HG03039 (cell line): ENCODE data around the gene OR10A6.

Experiments used
- ATAC-seq: cut with Tn5 transposase; IDR thresholded peaks from one replicate; pipeline ENCODE4 v1.9.1; 2021; ENCODE audit warnings: mild to moderate bottlenecking, moderate library complexity; ENCODE audit not compliant: unreplicated experiment

The OR10A6 gene, protein sequence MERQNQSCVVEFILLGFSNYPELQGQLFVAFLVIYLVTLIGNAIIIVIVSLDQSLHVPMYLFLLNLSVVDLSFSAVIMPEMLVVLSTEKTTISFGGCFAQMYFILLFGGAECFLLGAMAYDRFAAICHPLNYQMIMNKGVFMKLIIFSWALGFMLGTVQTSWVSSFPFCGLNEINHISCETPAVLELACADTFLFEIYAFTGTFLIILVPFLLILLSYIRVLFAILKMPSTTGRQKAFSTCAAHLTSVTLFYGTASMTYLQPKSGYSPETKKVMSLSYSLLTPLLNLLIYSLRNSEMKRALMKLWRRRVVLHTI

DNA sequence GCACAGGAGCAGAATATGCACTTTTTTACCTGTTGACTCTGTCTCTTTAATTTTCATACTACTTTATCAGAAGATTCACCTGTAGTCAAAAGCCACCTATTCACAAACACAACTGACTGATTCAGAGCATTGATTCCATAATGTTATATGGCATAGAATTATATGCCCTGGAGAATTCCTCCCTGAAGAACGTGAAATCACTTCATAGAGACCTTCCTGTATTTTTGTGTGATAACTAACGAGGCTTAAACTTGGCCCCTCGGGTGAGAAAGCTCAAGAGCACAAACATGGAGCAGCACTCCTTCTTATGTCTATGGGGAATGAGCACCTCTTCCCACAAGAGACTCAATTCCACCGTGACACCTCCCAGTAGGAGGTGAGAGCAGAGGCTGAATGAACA, at the start of gene OR10A6:
TSS of gene OR10A6 (minus strand) at position 101 of the 400 bp plus-strand sequence. CDS start 2,606 bp downstream, outside the sequence.
- no peak for ATAC-seq

DNA sequence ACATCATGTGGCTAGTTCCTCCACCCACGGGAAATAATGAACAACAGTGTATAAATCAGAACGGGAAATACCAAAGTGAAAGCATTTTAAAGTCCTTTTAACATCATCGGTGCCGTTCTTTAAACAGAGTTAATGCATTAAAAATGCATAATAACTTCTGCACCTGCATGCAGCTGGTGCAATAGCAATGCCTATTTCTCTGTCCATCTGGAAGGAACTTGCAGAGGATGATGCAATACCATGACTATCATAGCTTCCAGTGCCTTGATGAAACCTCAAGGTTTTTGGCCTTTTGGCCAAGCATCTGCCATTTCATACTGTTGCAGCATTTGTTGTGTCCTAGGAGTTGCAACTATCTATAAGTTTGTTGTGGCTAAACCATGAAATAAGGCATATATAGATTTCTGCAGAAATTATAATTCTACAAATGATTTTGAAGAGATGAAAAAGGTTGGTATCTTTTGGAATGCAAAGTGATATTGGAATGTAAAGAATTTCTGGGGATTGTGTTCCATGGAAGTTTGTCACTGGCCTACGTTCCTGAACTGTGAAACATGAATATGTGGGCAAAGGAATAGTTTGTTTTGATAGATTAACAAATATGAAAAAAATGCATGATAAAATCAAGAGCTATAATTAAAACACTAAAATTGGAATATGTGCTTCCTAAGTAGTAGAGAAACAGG, 46.3 kb upstream of the OR10A6 start:
- no peak for ATAC-seq

DNA sequence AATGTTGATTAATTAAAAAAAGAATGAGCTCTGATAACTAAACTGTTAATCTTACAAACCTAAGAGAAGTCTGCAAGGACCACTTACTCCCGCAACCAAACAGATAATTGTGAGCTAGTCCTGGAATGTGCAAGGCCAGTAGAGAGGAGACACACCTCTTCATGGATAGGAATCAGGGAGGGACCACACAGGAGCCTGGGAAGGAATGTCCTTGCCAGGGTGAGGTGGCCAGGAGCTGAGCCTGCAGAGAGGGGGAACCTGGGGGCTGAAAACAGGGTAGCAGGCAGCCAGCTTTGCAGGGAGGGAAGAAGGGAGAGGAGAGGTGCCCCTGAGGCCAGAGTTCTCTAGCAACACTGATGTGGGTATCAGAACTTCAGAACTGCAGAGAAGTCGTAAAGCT, 43.6 kb upstream of the OR10A6 start:
- ATAC-seq, result no peak

DNA sequence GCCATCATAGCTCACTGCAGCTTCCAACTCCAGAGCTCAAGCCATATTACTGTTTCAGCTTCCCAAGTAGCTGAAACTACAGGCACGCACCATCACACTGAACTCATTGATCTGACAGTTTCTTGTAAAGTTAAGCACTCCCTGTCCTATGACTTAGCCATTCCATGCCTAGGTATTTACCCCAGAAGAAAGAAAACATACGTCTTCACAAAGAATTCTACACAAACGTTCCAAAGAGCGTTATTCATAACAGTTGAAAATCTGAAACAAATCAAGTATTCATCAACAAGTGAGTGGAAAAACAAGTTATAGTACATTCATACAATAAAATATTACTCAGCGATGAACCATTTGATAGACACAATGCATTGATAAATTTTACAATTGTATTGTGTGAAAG, 41.9 kb upstream of the OR10A6 start:
- ATAC-seq, result no peak

GRCh38 chr11:7971846-7972245, 40.8 kb upstream of the OR10A6 start:
- no peak for ATAC-seq

- no peak for ATAC-seq
Observed at GRCh38 chr11:7969756-7970646, 38.9 kb upstream of the OR10A6 start.

DNA sequence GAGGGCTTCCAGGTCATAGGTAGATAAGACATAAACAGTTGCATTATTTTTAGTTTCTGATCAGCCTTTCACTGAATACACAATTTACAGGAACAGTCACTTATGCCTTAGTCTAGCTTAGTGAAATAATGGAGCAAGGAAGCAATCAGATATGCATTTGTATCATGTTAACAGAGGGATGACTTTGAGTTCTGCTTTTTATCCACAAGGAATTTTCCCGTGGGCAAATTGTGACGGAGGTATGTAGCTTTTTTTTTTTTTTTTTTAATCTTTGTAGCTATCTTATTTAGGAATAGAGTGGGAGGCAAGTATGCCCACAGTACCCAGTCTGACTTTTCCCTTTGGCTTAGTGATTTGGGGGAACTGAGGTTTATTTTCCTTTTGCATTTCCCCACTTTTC, 37.6 kb upstream of the OR10A6 start:
- ATAC-seq, result no peak

GRCh38 chr11:7967826-7968225, 36.8 kb upstream of the OR10A6 start:
- ATAC-seq, result no peak

GRCh38 chr11:7967097-7967496, 36.0 kb upstream of the OR10A6 start:
- ATAC-seq, result no peak

- ATAC-seq, result no peak
Observed at GRCh38 chr11:7965386-7965785, 34.3 kb upstream of the OR10A6 start, which contains the start of gene NLRP10. TSS of gene NLRP10 (minus strand) at chr11:7965447. CDS start at chr11:7963495, 1,952 bp downstream.

DNA sequence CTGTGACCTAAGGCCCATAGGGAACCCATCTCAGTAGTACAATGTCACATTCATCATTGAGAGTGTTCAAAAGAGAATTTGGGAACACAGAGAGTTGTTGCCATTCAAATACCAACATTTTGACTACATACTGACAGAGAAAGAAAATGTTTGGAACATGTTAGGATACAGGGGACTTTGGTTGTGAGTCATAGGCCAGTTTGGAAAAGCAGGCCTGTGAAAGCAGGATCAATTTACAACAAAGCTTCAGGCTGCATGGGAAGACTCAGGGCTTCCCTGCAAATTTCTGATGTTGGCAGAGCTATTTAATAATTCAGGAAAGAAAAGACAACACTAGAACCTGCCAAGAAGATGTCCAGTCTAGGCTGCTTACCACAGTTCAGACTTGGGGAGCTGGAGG, 33.8 kb upstream of the OR10A6 start:
- ATAC-seq, result no peak

DNA sequence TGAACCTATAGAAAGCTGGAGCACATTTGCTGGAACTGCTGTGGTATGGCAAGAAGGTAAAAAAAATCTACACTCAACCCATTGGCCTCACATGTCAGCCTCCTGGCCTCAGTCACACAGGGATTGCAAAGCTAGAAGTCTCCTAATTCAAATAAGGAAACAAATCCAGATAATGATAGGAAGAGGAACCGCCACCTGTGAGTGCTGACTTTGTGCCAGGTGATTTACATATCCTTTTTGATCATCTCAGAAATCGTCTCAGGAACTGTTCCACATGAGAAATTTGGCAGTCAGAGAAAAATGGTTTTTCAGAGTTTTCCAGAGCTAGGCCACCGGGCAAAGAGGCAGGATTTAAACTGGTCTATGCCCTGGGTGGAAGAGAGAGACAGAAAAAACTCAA, 33.2 kb upstream of the OR10A6 start:
- no peak for ATAC-seq

GRCh38 chr11:7955191-7955590, 24.1 kb upstream of the OR10A6 start:
- no peak for ATAC-seq

DNA sequence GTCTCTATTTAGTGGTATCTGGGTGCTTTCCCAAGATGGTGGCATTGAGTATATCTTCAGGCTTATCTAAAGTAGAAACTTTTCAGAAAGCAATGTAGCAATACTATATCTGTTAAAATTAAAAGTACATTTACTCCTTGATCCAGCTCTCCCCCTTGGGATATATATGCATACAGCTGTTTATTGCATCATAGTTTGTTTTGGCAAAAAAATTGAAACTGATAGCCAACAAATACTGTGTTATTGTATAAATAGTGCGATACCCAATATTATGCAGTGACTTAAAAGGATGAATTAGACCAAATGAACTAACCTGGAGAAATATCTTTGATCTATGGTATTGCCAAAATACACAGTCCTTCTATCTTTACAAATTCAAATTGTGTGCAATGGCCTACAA, 18.9 kb upstream of the OR10A6 start:
- ATAC-seq, result no peak

GRCh38 chr11:7944123-7944522, 13.1 kb upstream of the OR10A6 start:
- no peak for ATAC-seq

DNA sequence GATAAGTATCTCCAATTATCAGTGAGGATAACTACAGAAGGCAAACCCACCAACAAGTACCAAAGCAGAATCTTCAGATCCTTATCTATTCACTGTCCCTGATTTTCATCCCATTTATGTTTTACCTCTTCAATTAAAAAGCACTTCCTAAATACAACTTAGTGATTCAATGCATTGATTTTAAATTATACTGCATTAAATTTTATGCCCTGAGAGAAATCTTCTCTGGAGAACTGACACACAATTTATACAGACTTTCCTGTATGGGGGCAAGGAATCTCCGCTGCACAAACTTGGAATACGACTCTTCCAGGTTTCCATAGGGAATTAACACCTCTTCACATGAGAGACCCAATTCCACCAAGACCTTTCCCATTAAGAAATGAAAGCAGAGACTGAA, 10.5 kb upstream of the OR10A6 start, which contains the start of gene OR10A3:
TSS of gene OR10A3 (minus strand) at position 101 of the 400 bp plus-strand sequence. CDS start 2,188 bp downstream, outside the sequence.
- no peak for ATAC-seq

GRCh38 chr11:7941146-7941545, 10.1 kb upstream of the OR10A6 start:
- ATAC-seq, result no peak

DNA sequence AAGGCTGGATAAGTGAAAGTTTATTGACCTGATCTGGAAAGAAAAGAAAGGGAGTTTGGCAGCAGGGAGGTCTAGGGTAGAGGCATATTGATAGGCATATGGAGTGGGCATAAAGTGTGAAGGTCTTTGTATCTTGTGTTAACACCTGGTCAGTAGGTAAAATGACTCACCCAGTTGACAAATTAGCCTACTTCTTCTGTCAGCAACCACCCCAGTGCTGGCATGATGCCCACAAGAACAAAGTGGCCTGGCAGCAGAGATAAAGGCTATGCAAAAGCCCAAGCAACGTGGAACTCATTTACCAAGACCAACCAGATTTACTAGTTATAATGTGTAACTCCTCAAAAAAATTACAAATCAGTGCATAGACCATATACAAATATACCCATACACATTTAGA, 5.5 kb upstream of the OR10A6 start:
- ATAC-seq, result no peak

DNA sequence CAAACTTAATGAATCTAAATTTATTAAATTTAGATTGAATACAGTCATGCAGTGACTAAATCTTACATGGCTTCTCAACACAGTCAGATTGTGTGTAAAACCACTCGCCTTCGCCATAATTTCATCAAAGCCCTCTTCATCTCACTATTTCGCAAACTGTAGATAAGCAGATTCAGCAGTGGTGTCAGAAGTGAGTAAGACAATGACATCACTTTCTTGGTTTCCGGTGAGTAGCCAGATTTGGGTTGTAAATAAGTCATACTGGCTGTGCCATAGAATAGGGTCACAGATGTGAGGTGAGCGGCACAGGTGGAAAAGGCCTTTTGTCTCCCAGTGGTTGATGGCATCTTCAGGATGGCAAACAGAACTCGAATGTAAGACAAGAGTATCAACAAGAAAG, 3.4 kb downstream of the OR10A6 start:
- ATAC-seq, result no peak

GRCh38 chr11:7924536-7924935, 6.5 kb downstream of the OR10A6 start:
- ATAC-seq, result no peak

DNA sequence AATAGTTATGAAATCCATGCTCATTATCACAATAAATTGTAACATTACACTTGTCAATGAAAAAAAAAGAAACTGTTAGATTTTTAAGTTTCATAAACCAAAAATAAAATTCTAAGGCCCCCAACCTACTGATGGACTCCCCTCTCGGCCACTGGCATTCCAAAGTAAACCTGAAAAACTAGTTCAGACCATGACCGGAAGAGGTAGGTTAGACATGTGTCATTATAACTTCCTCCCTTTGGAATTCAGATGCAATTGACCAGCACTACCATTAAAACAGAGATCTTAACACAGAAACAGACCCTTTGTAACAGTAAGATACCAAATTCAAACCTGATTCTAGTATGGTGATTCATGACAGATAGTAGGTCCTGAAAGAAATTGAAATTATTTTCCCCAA, 12.9 kb downstream of the OR10A6 start:
- no peak for ATAC-seq
